ELF-1 (cell line): ENCODE results near the gene USF2.

Source experiments
- DNase-seq: peaks from one replicate; pipeline ENCODE4 v3.0.0-alpha.2; 2016; ENCODE audit warnings: low read depth, low spot score

USF2 gene

GRCh38 chr19:35246466-35247092 lies 22.2 kb upstream of the USF2 start:
- no peak for DNase-seq

GRCh38 chr19:35247526-35248309 lies 21.0 kb upstream of the USF2 start:
- peak; percentile 98 for DNase-seq

GRCh38 chr19:35248310-35249145 lies 20.2 kb upstream of the USF2 start, which contains the start of gene LSR:
Gene LSR (plus strand): TSS chr19:35249002. CDS start chr19:35249023, 21 bp downstream.
- peak; percentile 96 for DNase-seq

GRCh38 chr19:35249146-35249847 lies 19.5 kb upstream of the USF2 start:
- DNase-seq, result no peak

- no peak for DNase-seq
Observed at GRCh38 chr19:35249848-35250711, 18.7 kb upstream of the USF2 start.

- no peak for DNase-seq
Observed at GRCh38 chr19:35251456-35251855, 17.3 kb upstream of the USF2 start.

- no peak for DNase-seq
Observed at GRCh38 chr19:35253316-35254286, 15.2 kb upstream of the USF2 start.

- DNase-seq, result no peak
Observed at GRCh38 chr19:35254341-35255297, 14.1 kb upstream of the USF2 start.

GRCh38 chr19:35256566-35256965 lies 12.2 kb upstream of the USF2 start:
- DNase-seq, result no peak

GRCh38 chr19:35257113-35257461 lies 11.7 kb upstream of the USF2 start:
- DNase-seq, result no peak

- DNase-seq, result no peak
Observed at GRCh38 chr19:35260694-35261304, 8.0 kb upstream of the USF2 start.

GRCh38 chr19:35261356-35262100 lies 7.2 kb upstream of the USF2 start:
- no peak for DNase-seq

GRCh38 chr19:35262101-35262761 lies 6.5 kb upstream of the USF2 start:
- DNase-seq, result no peak

- DNase-seq, result no peak
Observed at GRCh38 chr19:35264268-35265125, 4.3 kb upstream of the USF2 start.

GRCh38 chr19:35265126-35265899 lies 3.4 kb upstream of the USF2 start:
- DNase-seq, result no peak
